ENCODE results near the gene PPP3R2. TPM values are rescaled to one million over a fixed set of nuclear protein-coding genes. Genes with fewer than 3 reads are reported as not detected.

The PPP3R2 gene
- total RNA-seq, 1 experiment from 2014 or later = not detected

DNA sequence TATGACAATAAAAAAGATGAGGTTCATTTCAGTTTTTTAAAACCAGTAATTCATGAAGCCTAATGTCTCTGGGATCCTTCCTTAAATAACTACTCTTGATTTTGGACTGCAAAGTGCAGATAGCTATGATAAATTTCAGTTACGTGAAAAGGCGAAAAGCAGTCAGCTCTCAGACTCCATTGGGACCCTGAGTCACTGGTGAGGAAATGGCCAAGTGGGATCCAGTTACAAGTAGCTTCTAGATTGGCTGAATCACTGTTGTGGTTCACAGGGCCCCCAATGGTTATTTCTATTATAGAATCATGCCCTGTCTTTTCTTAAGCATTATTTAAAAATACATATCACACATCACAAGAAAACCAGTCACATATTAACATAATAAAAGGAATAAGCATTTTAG is 31.1 kb upstream of the PPP3R2 start:
- Histone ChIP-seq H4K20me1 (ENCODE audit: low read length) (no peaks in the 10 kb centered on the region), H3K27me3 (ENCODE audit: low read length) (no peaks in the 10 kb centered on the region), H3K4me1 (ENCODE audit: insufficient read depth, low read length) (no peaks in the 10 kb centered on the region), H3K27ac (ENCODE audit: low read length) (no peak overlapping the region), H3K4me3 (ENCODE audit: low read length) (no peak overlapping the region), H3K9ac (ENCODE audit: low read length) (no peak overlapping the region), H3K4me2 (ENCODE audit: low read length) (no peak overlapping the region), H3F3A (ENCODE audit: low read length, unreplicated experiment) (no peaks in the 10 kb centered on the region), H3K36me3 (ENCODE audit: low read depth, low read length) (no peaks in the 10 kb centered on the region), H3K9me3 (ENCODE audit: low read length) (no peaks in the 10 kb centered on the region), H2AFZ (ENCODE audit: low read length) (no peak overlapping the region), H3K79me2 (ENCODE audit: low read length) (no peaks in the 10 kb centered on the region), H3K9me2 (replicated peaks; ENCODE audit: low read length) (no peaks in the 10 kb centered on the region)
- CTCF ChIA-PET = no interaction called here
- intact Hi-C loops (cut with micrococcal nuclease) = no loop called here
- BruUV-seq (replicated peaks) = no TSS peak
- TF ChIP-seq, protein P1, sequence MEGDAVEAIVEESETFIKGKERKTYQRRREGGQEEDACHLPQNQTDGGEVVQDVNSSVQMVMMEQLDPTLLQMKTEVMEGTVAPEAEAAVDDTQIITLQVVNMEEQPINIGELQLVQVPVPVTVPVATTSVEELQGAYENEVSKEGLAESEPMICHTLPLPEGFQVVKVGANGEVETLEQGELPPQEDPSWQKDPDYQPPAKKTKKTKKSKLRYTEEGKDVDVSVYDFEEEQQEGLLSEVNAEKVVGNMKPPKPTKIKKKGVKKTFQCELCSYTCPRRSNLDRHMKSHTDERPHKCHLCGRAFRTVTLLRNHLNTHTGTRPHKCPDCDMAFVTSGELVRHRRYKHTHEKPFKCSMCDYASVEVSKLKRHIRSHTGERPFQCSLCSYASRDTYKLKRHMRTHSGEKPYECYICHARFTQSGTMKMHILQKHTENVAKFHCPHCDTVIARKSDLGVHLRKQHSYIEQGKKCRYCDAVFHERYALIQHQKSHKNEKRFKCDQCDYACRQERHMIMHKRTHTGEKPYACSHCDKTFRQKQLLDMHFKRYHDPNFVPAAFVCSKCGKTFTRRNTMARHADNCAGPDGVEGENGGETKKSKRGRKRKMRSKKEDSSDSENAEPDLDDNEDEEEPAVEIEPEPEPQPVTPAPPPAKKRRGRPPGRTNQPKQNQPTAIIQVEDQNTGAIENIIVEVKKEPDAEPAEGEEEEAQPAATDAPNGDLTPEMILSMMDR (conservative IDR thresholded peaks at IDR 0.05; ENCODE audit: low read depth, low read length) = no peak
- TF ChIP-seq EZH2 (IDR thresholded peaks at IDR 0.05; ENCODE audit: low read length, unreplicated experiment) = no peak
- DNase-seq (no peak), ATAC-seq (no peak)
- POLR2A ChIA-PET (ENCODE audit: unreplicated experiment) = interaction anchor here (0.6 kb wide), 1 partner anchor 429 kb away, joined by 4 read pairs; no protein-coding TSS in a partner anchor

DNA sequence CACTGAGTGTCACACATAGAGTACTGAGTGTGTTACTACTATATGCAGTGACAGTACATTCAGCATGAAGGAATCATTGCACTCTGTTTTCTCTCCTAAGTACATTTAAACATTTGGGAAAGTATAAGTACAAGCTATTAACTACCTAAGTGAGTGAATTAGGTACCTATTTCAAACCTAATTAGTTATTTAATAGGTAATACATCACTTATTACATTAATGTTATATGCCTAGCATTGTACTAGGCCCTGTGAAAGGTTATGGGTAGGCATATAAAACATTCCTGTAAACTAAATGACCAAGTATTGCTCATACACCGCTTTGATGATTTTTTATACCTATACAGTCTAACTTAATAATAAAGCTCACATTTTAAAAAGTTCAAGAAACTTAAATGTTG is 25.7 kb upstream of the PPP3R2 start:
- H3K36me3 ChIP-seq (ENCODE audit: low read depth, low read length) = no peaks in the 10 kb centered on the region
- POLR2A ChIA-PET (ENCODE audit: unreplicated experiment) = no interaction called here
- H2AFZ ChIP-seq (ENCODE audit: low read length) = no peak overlapping the region
- H3K4me3 ChIP-seq (ENCODE audit: low read length) = no peak overlapping the region
- no peaks in the 10 kb centered on the region for H3K9me3 ChIP-seq (ENCODE audit: low read length)
- CTCF ChIA-PET = no interaction called here
- H3K27ac ChIP-seq (ENCODE audit: low read length) = no peak overlapping the region
- no peak for DNase-seq
- H3K4me2 ChIP-seq (ENCODE audit: low read length) = no peak overlapping the region
- no peaks in the 10 kb centered on the region for H3K79me2 ChIP-seq (ENCODE audit: low read length)
- H3K9me2 ChIP-seq (replicated peaks; ENCODE audit: low read length) = no peaks in the 10 kb centered on the region
- TF ChIP-seq EZH2phosphoT487 (IDR thresholded peaks at IDR 0.05; ENCODE audit: borderline replicate concordance, low read length) = no peak
- TF ChIP-seq, protein P1 (conservative IDR thresholded peaks at IDR 0.05; ENCODE audit: low read depth, low read length) = no peak
- TF ChIP-seq EZH2 (IDR thresholded peaks at IDR 0.05; ENCODE audit: low read length, unreplicated experiment) = no peak
- H3K27me3 ChIP-seq (ENCODE audit: low read length) = no peaks in the 10 kb centered on the region
- no peaks in the 10 kb centered on the region for H3K4me1 ChIP-seq (ENCODE audit: insufficient read depth, low read length)
- H4K20me1 ChIP-seq (ENCODE audit: low read length) = no peaks in the 10 kb centered on the region
- H3F3A ChIP-seq (ENCODE audit: low read length, unreplicated experiment) = no peaks in the 10 kb centered on the region
- no peak overlapping the region for H3K9ac ChIP-seq (ENCODE audit: low read length)
- intact Hi-C loops (cut with micrococcal nuclease) = no loop called here
- ATAC-seq = no peak
- BruUV-seq (replicated peaks) = no TSS peak

DNA sequence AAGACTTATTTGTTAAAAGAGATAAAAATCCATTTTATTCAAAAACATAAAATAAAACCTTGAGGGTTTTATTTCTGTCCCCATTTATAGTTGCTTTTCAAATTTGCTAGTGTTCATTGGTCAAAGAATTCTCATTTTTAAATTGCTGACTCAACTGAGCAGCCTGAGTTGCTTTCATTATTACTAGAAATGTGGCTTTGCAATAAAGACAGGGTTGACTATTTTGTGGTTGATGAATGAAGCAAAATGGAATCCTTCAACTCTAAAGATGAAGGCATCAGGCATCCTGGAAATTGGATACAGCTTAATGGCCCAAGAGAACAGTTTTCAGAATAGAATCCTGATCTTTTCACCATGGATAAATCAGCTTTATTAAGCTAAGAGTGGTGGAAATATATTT is 23.9 kb upstream of the PPP3R2 start:
- no peaks in the 10 kb centered on the region for H3K79me2 ChIP-seq (ENCODE audit: low read length)
- no peaks in the 10 kb centered on the region for H3K4me1 ChIP-seq (ENCODE audit: insufficient read depth, low read length)
- POLR2A ChIA-PET (ENCODE audit: unreplicated experiment) = no interaction called here
- CTCF ChIA-PET = no interaction called here
- TF ChIP-seq, protein P1 (conservative IDR thresholded peaks at IDR 0.05; ENCODE audit: low read depth, low read length) = no peak
- TF ChIP-seq EZH2 (IDR thresholded peaks at IDR 0.05; ENCODE audit: low read length, unreplicated experiment) (no peak), EZH2phosphoT487 (IDR thresholded peaks at IDR 0.05; ENCODE audit: borderline replicate concordance, low read length) (no peak)
- no peak overlapping the region for H3K4me3 ChIP-seq (ENCODE audit: low read length)
- no peaks in the 10 kb centered on the region for H4K20me1 ChIP-seq (ENCODE audit: low read length)
- no peaks in the 10 kb centered on the region for H3K27me3 ChIP-seq (ENCODE audit: low read length)
- ATAC-seq (no peak), DNase-seq (no peak)
- H3K36me3 ChIP-seq (ENCODE audit: low read depth, low read length) = no peaks in the 10 kb centered on the region
- H3F3A ChIP-seq (ENCODE audit: low read length, unreplicated experiment) = no peaks in the 10 kb centered on the region
- H3K4me2 ChIP-seq (ENCODE audit: low read length) = no peak overlapping the region
- H3K9me3 ChIP-seq (ENCODE audit: low read length) = no peaks in the 10 kb centered on the region
- intact Hi-C loops (cut with micrococcal nuclease) = no loop called here
- no peak overlapping the region for H3K27ac ChIP-seq (ENCODE audit: low read length)
- no peak overlapping the region for H3K9ac ChIP-seq (ENCODE audit: low read length)
- no peak overlapping the region for H2AFZ ChIP-seq (ENCODE audit: low read length)
- no peaks in the 10 kb centered on the region for H3K9me2 ChIP-seq (replicated peaks; ENCODE audit: low read length)
- no TSS peak for BruUV-seq (replicated peaks)

Measured in PC-3 (cell line).